ENCODE results near the gene SNRNP200.

The SNRNP200 gene

GRCh38 chr2:96241900-96242611 is 63.3 kb downstream of the SNRNP200 start:
- DNase-seq (ENCODE audit: low spot score in 2 of 2) (no peak), ATAC-seq (ENCODE audit: low read depth) (peak; percentile 94)
- Mint-ChIP-seq H3K27ac (peak overlapping the region; percentile 92), H3K36me3 (peaks cover 7% of the 10 kb centered on the region), H3K9me3 (peaks cover 3% of the 10 kb centered on the region), H3K4me3 (peak overlapping the region; percentile 65), H3K4me1 (peaks cover 33% of the 10 kb centered on the region), H3K27me3 (no peaks in the 10 kb centered on the region)

GRCh38 chr2:96241227-96241626 is 64.1 kb downstream of the SNRNP200 start:
- ATAC-seq (ENCODE audit: low read depth) = no peak
- Mint-ChIP-seq H3K4me1 (peaks cover 27% of the 10 kb centered on the region), H3K27me3 (no peaks in the 10 kb centered on the region), H3K4me3 (peak overlapping the region; percentile 65), H3K27ac (peak overlapping the region; percentile 92), H3K36me3 (peaks cover 7% of the 10 kb centered on the region), H3K9me3 (peaks cover 3% of the 10 kb centered on the region)
- DNase-seq (ENCODE audit: low spot score in 2 of 2) = no peak

GRCh38 chr2:96240341-96241038 is 64.9 kb downstream of the SNRNP200 start:
- Mint-ChIP-seq H3K4me1 (peaks cover 19% of the 10 kb centered on the region), H3K4me3 (no peak overlapping the region), H3K9me3 (no peaks in the 10 kb centered on the region), H3K36me3 (peaks cover 5% of the 10 kb centered on the region), H3K27ac (no peak overlapping the region), H3K27me3 (no peaks in the 10 kb centered on the region)
- ATAC-seq (ENCODE audit: low read depth) (no peak), DNase-seq (ENCODE audit: low spot score in 2 of 2) (no peak)

- Mint-ChIP-seq H3K4me1 (peaks cover 16% of the 10 kb centered on the region), H3K27me3 (no peaks in the 10 kb centered on the region), H3K4me3 (no peak overlapping the region), H3K36me3 (peaks cover 5% of the 10 kb centered on the region), H3K9me3 (no peaks in the 10 kb centered on the region), H3K27ac (no peak overlapping the region)
- ATAC-seq (ENCODE audit: low read depth) (no peak), DNase-seq (ENCODE audit: low spot score in 2 of 2) (no peak)
Observed at GRCh38 chr2:96239745-96240264, 65.5 kb downstream of the SNRNP200 start.

GRCh38 chr2:96239091-96239490 is 66.3 kb downstream of the SNRNP200 start:
- DNase-seq (ENCODE audit: low spot score in 2 of 2) = no peak
- no peaks in the 10 kb centered on the region for H3K9me3 Mint-ChIP-seq
- peaks cover 5% of the 10 kb centered on the region for H3K36me3 Mint-ChIP-seq
- ATAC-seq (ENCODE audit: low read depth) = no peak
- H3K27me3 Mint-ChIP-seq = no peaks in the 10 kb centered on the region
- H3K4me1 Mint-ChIP-seq = peaks cover 17% of the 10 kb centered on the region
- H3K27ac Mint-ChIP-seq = no peak overlapping the region
- H3K4me3 Mint-ChIP-seq = no peak overlapping the region

GRCh38 chr2:96238266-96238665 is 67.1 kb downstream of the SNRNP200 start:
- ATAC-seq (ENCODE audit: low read depth) = no peak
- no peak overlapping the region for H3K27ac Mint-ChIP-seq

GRCh38 chr2:96236882-96237281 is 68.5 kb downstream of the SNRNP200 start:
- H3K9me3 Mint-ChIP-seq = no peaks in the 10 kb centered on the region
- H3K36me3 Mint-ChIP-seq = peaks cover 5% of the 10 kb centered on the region
- no peak overlapping the region for H3K4me3 Mint-ChIP-seq
- ATAC-seq (ENCODE audit: low read depth) = no peak
- DNase-seq (ENCODE audit: low spot score in 2 of 2) = no peak
- no peaks in the 10 kb centered on the region for H3K27me3 Mint-ChIP-seq
- no peak overlapping the region for H3K27ac Mint-ChIP-seq
- H3K4me1 Mint-ChIP-seq = peaks cover 17% of the 10 kb centered on the region

More at GRCh38 chr2:96238266-96238665, 67.1 kb downstream of the SNRNP200 start:
- Mint-ChIP-seq H3K27me3 (no peaks in the 10 kb centered on the region), H3K4me3 (no peak overlapping the region), H3K36me3 (peaks cover 5% of the 10 kb centered on the region), H3K9me3 (no peaks in the 10 kb centered on the region), H3K4me1 (peaks cover 22% of the 10 kb centered on the region)
- DNase-seq (ENCODE audit: low spot score in 2 of 2) = no peak

- DNase-seq (ENCODE audit: low spot score in 2 of 2) = peak in 1 of 2 donors; percentile 25
- Mint-ChIP-seq H3K4me1 (peaks cover 14% of the 10 kb centered on the region), H3K27me3 (no peaks in the 10 kb centered on the region), H3K36me3 (peaks cover 2% of the 10 kb centered on the region), H3K27ac (peak overlapping the region; percentile 4), H3K4me3 (no peak overlapping the region), H3K9me3 (no peaks in the 10 kb centered on the region)
- peak; percentile 99 for ATAC-seq (ENCODE audit: low read depth)
Observed at GRCh38 chr2:96233880-96234316, 71.4 kb downstream of the SNRNP200 start.

GRCh38 chr2:96233436-96233835 is 71.9 kb downstream of the SNRNP200 start:
- H3K9me3 Mint-ChIP-seq = no peaks in the 10 kb centered on the region
- DNase-seq (ENCODE audit: low spot score in 2 of 2) = no peak
- peak overlapping the region; percentile 4 for H3K27ac Mint-ChIP-seq
- H3K4me3 Mint-ChIP-seq = no peak overlapping the region
- ATAC-seq (ENCODE audit: low read depth) = no peak
- no peaks in the 10 kb centered on the region for H3K27me3 Mint-ChIP-seq
- peaks cover 14% of the 10 kb centered on the region for H3K4me1 Mint-ChIP-seq
- peaks cover 2% of the 10 kb centered on the region for H3K36me3 Mint-ChIP-seq

GRCh38 chr2:96231316-96231715 is 74.0 kb downstream of the SNRNP200 start:
- H3K4me3 Mint-ChIP-seq = no peak overlapping the region

GRCh38 chr2:96225016-96225533 is 80.3 kb downstream of the SNRNP200 start:
- Mint-ChIP-seq H3K27me3 (no peaks in the 10 kb centered on the region), H3K4me3 (peak overlapping the region; percentile 28), H3K36me3 (no peaks in the 10 kb centered on the region), H3K9me3 (no peaks in the 10 kb centered on the region), H3K27ac (peak overlapping the region; percentile 91), H3K4me1 (peaks cover 9% of the 10 kb centered on the region)
- DNase-seq (ENCODE audit: low spot score in 2 of 2) (peak in 1 of 2 donors; percentile 40), ATAC-seq (ENCODE audit: low read depth) (peak; percentile 99)

More at GRCh38 chr2:96231316-96231715, 74.0 kb downstream of the SNRNP200 start:
- no peak for DNase-seq (ENCODE audit: low spot score in 2 of 2)
- no peaks in the 10 kb centered on the region for H3K36me3 Mint-ChIP-seq
- H3K4me1 Mint-ChIP-seq = peaks cover 14% of the 10 kb centered on the region
- H3K9me3 Mint-ChIP-seq = no peaks in the 10 kb centered on the region
- no peak overlapping the region for H3K27ac Mint-ChIP-seq
- no peaks in the 10 kb centered on the region for H3K27me3 Mint-ChIP-seq
- ATAC-seq (ENCODE audit: low read depth) = no peak
